Measurements from ENCODE around the gene ATP6V1B1. TPM values are rescaled to one million over a fixed set of nuclear protein-coding genes. Genes with fewer than 3 reads are reported as not detected.

ATP6V1B1 gene
- total and polyA plus RNA-seq, 9 of the 15 experiments (the other 6 are each of a cell fraction or from before 2014, with no cell fraction given): not detected

- peaks cover 53 to 92% of the 10 kb centered on the region in 2 experiments for H3K27me3 ChIP-seq (ENCODE audit: control insufficient read depth in 2 of 2, insufficient read depth in 2 of 2, low read length in 2 of 2)
- ChIA-PET POLR2A (no interaction called here), CTCF (ENCODE audit: low intra/inter-chr PET ratio) (no interaction called here)
- intact Hi-C loops (cut with micrococcal nuclease): no loop called here
- ATAC-seq (no peak), FAIRE-seq (no peak), DNase-seq (ENCODE audit: extremely low read depth in 1 of 4, low spot score in 3 of 4) (no peak)
- TF ChIP-seq NFXL1 (CRISPR knock-in tag; IDR thresholded peaks at IDR 0.05): no peak
- TF ChIP-seq ZNF79 (CRISPR knock-in tag; IDR thresholded peaks at IDR 0.05; ENCODE audit: low read depth): no peak
- no peak for TF ChIP-seq CTCFL (IDR thresholded peaks at IDR 0.05; ENCODE audit: borderline replicate concordance, insufficient read depth, low read depth, low read length, poor library complexity, severe bottlenecking)
- TF ChIP-seq ZNF134 (CRISPR knock-in tag; conservative IDR thresholded peaks at IDR 0.05): no peak
- TF ChIP-seq NFIC (IDR thresholded peaks at IDR 0.05): no peak
- TF ChIP-seq HMG20B (CRISPR knock-in tag; IDR thresholded peaks at IDR 0.05): no peak
- TF ChIP-seq, protein P1, sequence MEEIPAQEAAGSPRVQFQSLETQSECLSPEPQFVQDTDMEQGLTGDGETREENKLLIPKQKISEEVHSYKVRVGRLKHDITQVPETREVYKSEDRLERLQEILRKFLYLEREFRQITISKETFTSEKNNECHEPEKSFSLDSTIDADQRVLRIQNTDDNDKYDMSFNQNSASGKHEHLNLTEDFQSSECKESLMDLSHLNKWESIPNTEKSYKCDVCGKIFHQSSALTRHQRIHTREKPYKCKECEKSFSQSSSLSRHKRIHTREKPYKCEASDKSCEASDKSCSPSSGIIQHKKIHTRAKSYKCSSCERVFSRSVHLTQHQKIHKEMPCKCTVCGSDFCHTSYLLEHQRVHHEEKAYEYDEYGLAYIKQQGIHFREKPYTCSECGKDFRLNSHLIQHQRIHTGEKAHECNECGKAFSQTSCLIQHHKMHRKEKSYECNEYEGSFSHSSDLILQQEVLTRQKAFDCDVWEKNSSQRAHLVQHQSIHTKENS (CRISPR knock-in tag; IDR thresholded peaks at IDR 0.05): no peak
- TF ChIP-seq, protein P2, sequence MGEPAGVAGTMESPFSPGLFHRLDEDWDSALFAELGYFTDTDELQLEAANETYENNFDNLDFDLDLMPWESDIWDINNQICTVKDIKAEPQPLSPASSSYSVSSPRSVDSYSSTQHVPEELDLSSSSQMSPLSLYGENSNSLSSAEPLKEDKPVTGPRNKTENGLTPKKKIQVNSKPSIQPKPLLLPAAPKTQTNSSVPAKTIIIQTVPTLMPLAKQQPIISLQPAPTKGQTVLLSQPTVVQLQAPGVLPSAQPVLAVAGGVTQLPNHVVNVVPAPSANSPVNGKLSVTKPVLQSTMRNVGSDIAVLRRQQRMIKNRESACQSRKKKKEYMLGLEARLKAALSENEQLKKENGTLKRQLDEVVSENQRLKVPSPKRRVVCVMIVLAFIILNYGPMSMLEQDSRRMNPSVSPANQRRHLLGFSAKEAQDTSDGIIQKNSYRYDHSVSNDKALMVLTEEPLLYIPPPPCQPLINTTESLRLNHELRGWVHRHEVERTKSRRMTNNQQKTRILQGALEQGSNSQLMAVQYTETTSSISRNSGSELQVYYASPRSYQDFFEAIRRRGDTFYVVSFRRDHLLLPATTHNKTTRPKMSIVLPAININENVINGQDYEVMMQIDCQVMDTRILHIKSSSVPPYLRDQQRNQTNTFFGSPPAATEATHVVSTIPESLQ (CRISPR knock-in tag; IDR thresholded peaks at IDR 0.05): no peak
- TF ChIP-seq ZFP36 (IDR thresholded peaks at IDR 0.05; ENCODE audit: low read depth, low read length, partially characterized antibody): no peak
- TF ChIP-seq FOXM1 (IDR thresholded peaks at IDR 0.05; ENCODE audit: low read depth): no peak
- TF ChIP-seq FOXM1 (CRISPR knock-in tag; IDR thresholded peaks at IDR 0.05; ENCODE audit: low read depth): no peak
- no peak overlapping the region for H2AFZ ChIP-seq (ENCODE audit: low read depth, low read length)
- no peaks in the 10 kb centered on the region for H3K9me3 ChIP-seq (replicated peaks; ENCODE audit: control insufficient read depth, insufficient read depth, low read depth, low read length)
- in situ Hi-C loops (cut with MboI): no loop called here
- no peak overlapping the region for H3K9ac ChIP-seq (ENCODE audit: insufficient read depth in 1 of 2, low read depth in 2 of 2, low read length in 2 of 2)
- H3K4me2 ChIP-seq (ENCODE audit: insufficient read depth, low read length): no peak overlapping the region
- H3K4me3 ChIP-seq: no peak overlapping the region
- no peaks in the 10 kb centered on the region for H3K79me2 ChIP-seq (ENCODE audit: control insufficient read depth, insufficient read depth, low read length)
- no peaks in the 10 kb centered on the region for H3K9me1 ChIP-seq (ENCODE audit: control insufficient read depth, insufficient read depth, low read length)
- 4% methylated on average over 15 of the region's 16 CpGs for WGBS (ENCODE audit: insufficient coverage, low coverage, missing lambda C conversion rate)
- BruUV-seq (replicated peaks): no TSS peak
- no peak overlapping the region for H3K27ac ChIP-seq (ENCODE audit: extremely low read depth, low read depth, low read length)
- H4K20me1 ChIP-seq (replicated peaks; ENCODE audit: control insufficient read depth, insufficient read depth, low read length): peaks cover 8% of the 10 kb centered on the region
- H3K4me1 ChIP-seq (replicated peaks in 1 of 2; ENCODE audit: control insufficient read depth in 2 of 2, insufficient read depth in 2 of 2, low read length in 2 of 2): peaks cover 0 to 26% of the 10 kb centered on the region in 2 experiments; a peak in 3 of 5 replicates
- H3K36me3 ChIP-seq (ENCODE audit: control insufficient read depth, insufficient read depth, low read length): no peaks in the 10 kb centered on the region
Observed at GRCh38 chr2:70898363-70899240, 37.1 kb upstream of the ATP6V1B1 start.
